Measurements from ENCODE around the gene ZNF668.
A peak's percentile ranks its signal among the peaks of the same experiment; 100 is the strongest.

ZNF668 gene

GRCh38 chr16:31074814-31075183, 759 bp upstream of the ZNF668 start:
- H3K9me3 ChIP-seq (ENCODE audit: severe bottlenecking): no peaks in the 10 kb centered on the region
- H3K4me1 ChIP-seq (ENCODE audit: insufficient read depth, poor library complexity, severe bottlenecking): peaks cover 6% of the 10 kb centered on the region
- no peak for DNase-seq (ENCODE audit: low spot score)
- no peak for TF ChIP-seq CTCF (IDR thresholded peaks at IDR 0.05; ENCODE audit: poor library complexity, severe bottlenecking)
- no peak for ATAC-seq (ENCODE audit: low read depth)
- peaks cover 25% of the 10 kb centered on the region for H3K36me3 ChIP-seq (ENCODE audit: low read depth)
- no peaks in the 10 kb centered on the region for H3K27me3 ChIP-seq (ENCODE audit: insufficient read depth, poor library complexity, severe bottlenecking)
- H3K4me3 ChIP-seq (ENCODE audit: severe bottlenecking): peak overlapping the region; percentile 94
- H3K27ac ChIP-seq (ENCODE audit: poor library complexity, severe bottlenecking): peak overlapping the region; percentile 79

- Histone ChIP-seq H3K4me3 (ENCODE audit: severe bottlenecking) (peak overlapping the region; percentile 94), H3K9me3 (ENCODE audit: severe bottlenecking) (no peaks in the 10 kb centered on the region), H3K36me3 (ENCODE audit: low read depth) (peaks cover 15% of the 10 kb centered on the region), H3K27me3 (ENCODE audit: insufficient read depth, poor library complexity, severe bottlenecking) (no peaks in the 10 kb centered on the region), H3K4me1 (ENCODE audit: insufficient read depth, poor library complexity, severe bottlenecking) (peaks cover 6% of the 10 kb centered on the region), H3K27ac (ENCODE audit: poor library complexity, severe bottlenecking) (peak overlapping the region; percentile 79)
- no peak for TF ChIP-seq CTCF (IDR thresholded peaks at IDR 0.05; ENCODE audit: poor library complexity, severe bottlenecking)
- DNase-seq (ENCODE audit: low spot score): peak; percentile 92
- ATAC-seq (ENCODE audit: low read depth): peak; percentile 74
Observed at GRCh38 chr16:31073142-31073969, 684 bp downstream of the ZNF668 start.

GRCh38 chr16:31072540-31073141, 1.4 kb downstream of the ZNF668 start:
- peaks cover 9% of the 10 kb centered on the region for H3K36me3 ChIP-seq (ENCODE audit: low read depth)
- ATAC-seq (ENCODE audit: low read depth) (no peak), DNase-seq (ENCODE audit: low spot score) (no peak)
- peak overlapping the region; percentile 79 for H3K27ac ChIP-seq (ENCODE audit: poor library complexity, severe bottlenecking)
- no peaks in the 10 kb centered on the region for H3K27me3 ChIP-seq (ENCODE audit: insufficient read depth, poor library complexity, severe bottlenecking)
- TF ChIP-seq CTCF (IDR thresholded peaks at IDR 0.05; ENCODE audit: poor library complexity, severe bottlenecking): no peak
- H3K4me3 ChIP-seq (ENCODE audit: severe bottlenecking): peak overlapping the region; percentile 94
- H3K4me1 ChIP-seq (ENCODE audit: insufficient read depth, poor library complexity, severe bottlenecking): peaks cover 6% of the 10 kb centered on the region
- no peaks in the 10 kb centered on the region for H3K9me3 ChIP-seq (ENCODE audit: severe bottlenecking)

- no peak for DNase-seq (ENCODE audit: low spot score)
- Histone ChIP-seq H3K4me3 (ENCODE audit: severe bottlenecking) (peak overlapping the region; percentile 94), H3K27ac (ENCODE audit: poor library complexity, severe bottlenecking) (peak overlapping the region; percentile 79), H3K9me3 (ENCODE audit: severe bottlenecking) (no peaks in the 10 kb centered on the region), H3K36me3 (ENCODE audit: low read depth) (peaks cover 5% of the 10 kb centered on the region; the same call in 1 of the 2 replicates), H3K4me1 (ENCODE audit: insufficient read depth, poor library complexity, severe bottlenecking) (peaks cover 6% of the 10 kb centered on the region), H3K27me3 (ENCODE audit: insufficient read depth, poor library complexity, severe bottlenecking) (no peaks in the 10 kb centered on the region)
- TF ChIP-seq CTCF (IDR thresholded peaks at IDR 0.05; ENCODE audit: poor library complexity, severe bottlenecking): no peak
- ATAC-seq (ENCODE audit: low read depth): no peak
Observed at GRCh38 chr16:31071861-31072260, 2.2 kb downstream of the ZNF668 start.

- H3K36me3 ChIP-seq (ENCODE audit: low read depth): peaks cover 8% of the 10 kb centered on the region
- no peaks in the 10 kb centered on the region for H3K9me3 ChIP-seq (ENCODE audit: severe bottlenecking)
- no peak overlapping the region for H3K4me3 ChIP-seq (ENCODE audit: severe bottlenecking)
- H3K27me3 ChIP-seq (ENCODE audit: insufficient read depth, poor library complexity, severe bottlenecking): no peaks in the 10 kb centered on the region
- no peak for TF ChIP-seq CTCF (IDR thresholded peaks at IDR 0.05; ENCODE audit: poor library complexity, severe bottlenecking)
- ATAC-seq (ENCODE audit: low read depth) (no peak), DNase-seq (ENCODE audit: low spot score) (no peak)
- no peak overlapping the region for H3K27ac ChIP-seq (ENCODE audit: poor library complexity, severe bottlenecking)
- H3K4me1 ChIP-seq (ENCODE audit: insufficient read depth, poor library complexity, severe bottlenecking): peaks cover 15% of the 10 kb centered on the region
Observed at GRCh38 chr16:31067342-31067741, 6.7 kb downstream of the ZNF668 start.
